ENCODE measurements around the gene PROM1.

DNA sequence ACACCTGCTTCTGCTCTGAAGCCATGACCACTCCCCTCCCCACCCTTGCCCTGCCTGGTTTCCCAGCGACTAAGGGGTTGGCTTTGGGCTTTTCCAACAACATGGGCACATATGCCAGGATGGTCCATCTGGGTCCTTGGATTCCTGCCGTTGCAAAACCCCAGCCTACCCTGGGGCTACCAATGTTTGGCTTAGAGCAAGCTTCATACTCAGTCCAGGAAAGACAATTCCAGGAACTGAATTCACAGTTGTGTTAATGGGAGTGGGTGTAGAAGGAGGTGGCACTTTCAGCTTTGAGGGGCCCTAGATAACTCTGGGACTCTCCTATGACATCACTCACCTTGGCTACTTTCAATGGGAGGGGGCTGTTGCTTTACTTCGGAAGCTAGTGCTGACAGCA is 154.3 kb downstream of the PROM1 start:
- TF ChIP-seq RFX5 (IDR thresholded peaks at IDR 0.05; ENCODE audit: low read depth, low read length), result no peak
- TF ChIP-seq ZNF550 (CRISPR knock-in tag; IDR thresholded peaks at IDR 0.05; ENCODE audit: borderline replicate concordance), result no peak
- no peak for TF ChIP-seq SRSF1 (optimal IDR thresholded peaks at IDR 0.05; ENCODE audit: low read depth, low read length)

Measured in HepG2 (cell line).